NCI-H748 (cell line): ENCODE results near the gene ZNF423.

Experiments
- DNase-seq: peaks from one replicate; lab custom pipeline; 2025; ENCODE audit not compliant: unreplicated experiment; lab: John Stamatoyannopoulos, UW

The ZNF423 gene

GRCh38 chr16:49608098-49608497 is 247.8 kb downstream of the ZNF423 start:
- DNase-seq, result no peak

- peak; percentile 17 for DNase-seq
These were observed 250.2 kb downstream of the ZNF423 start for GRCh38 chr16:49605536-49606254.

- no peak for DNase-seq
These were observed 251.3 kb downstream of the ZNF423 start for GRCh38 chr16:49604602-49605001.

- DNase-seq, result no peak
These were observed 252.0 kb downstream of the ZNF423 start for GRCh38 chr16:49603956-49604355.

- DNase-seq, result no peak
These were observed 253.0 kb downstream of the ZNF423 start for GRCh38 chr16:49602976-49603310.

GRCh38 chr16:49602201-49602975 is 253.5 kb downstream of the ZNF423 start:
- no peak for DNase-seq

GRCh38 chr16:49601576-49601975 is 254.3 kb downstream of the ZNF423 start:
- DNase-seq, result no peak

- DNase-seq, result no peak
These were observed 254.9 kb downstream of the ZNF423 start for GRCh38 chr16:49600976-49601375.

- no peak for DNase-seq
These were observed 255.4 kb downstream of the ZNF423 start for GRCh38 chr16:49600536-49600935.

- DNase-seq, result no peak
These were observed 256.2 kb downstream of the ZNF423 start for GRCh38 chr16:49599704-49600103.

- no peak for DNase-seq
These were observed 256.6 kb downstream of the ZNF423 start for GRCh38 chr16:49599281-49599680.

GRCh38 chr16:49598383-49599170 is 257.3 kb downstream of the ZNF423 start:
- no peak for DNase-seq

- no peak for DNase-seq
These were observed 258.1 kb downstream of the ZNF423 start for GRCh38 chr16:49597796-49598195.

- DNase-seq, result no peak
These were observed 259.1 kb downstream of the ZNF423 start for GRCh38 chr16:49596648-49597291.

- no peak for DNase-seq
These were observed 259.8 kb downstream of the ZNF423 start for GRCh38 chr16:49596068-49596467.

GRCh38 chr16:49594685-49595498 is 261.0 kb downstream of the ZNF423 start:
- DNase-seq, result no peak

- DNase-seq, result no peak
These were observed 261.8 kb downstream of the ZNF423 start for GRCh38 chr16:49594153-49594552.

GRCh38 chr16:49593424-49594040 is 262.4 kb downstream of the ZNF423 start:
- no peak for DNase-seq

- DNase-seq, result peak; percentile 38
These were observed 263.1 kb downstream of the ZNF423 start for GRCh38 chr16:49592546-49593423.
